ENCODE results near the gene INO80.

DNA sequence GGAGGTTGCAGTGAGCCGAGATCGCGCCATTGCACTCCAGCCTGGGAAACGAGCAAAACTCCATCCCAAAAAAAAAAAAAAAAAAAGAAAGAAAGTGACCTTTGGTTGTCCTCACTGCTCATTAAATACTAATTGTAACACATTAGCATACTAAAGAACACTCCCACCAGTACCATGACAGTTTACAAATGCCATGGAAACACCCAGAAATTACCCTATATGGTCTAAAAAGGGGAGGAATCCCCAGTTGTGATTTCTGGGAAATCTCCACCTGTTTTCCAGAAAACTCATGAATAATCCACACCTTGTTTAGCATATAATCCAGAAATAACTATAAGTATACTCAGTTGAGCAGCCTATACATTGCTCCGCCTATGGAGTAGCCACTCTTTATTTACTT lies 23.5 kb upstream of the INO80 start:
- TF ChIP-seq, protein P1, sequence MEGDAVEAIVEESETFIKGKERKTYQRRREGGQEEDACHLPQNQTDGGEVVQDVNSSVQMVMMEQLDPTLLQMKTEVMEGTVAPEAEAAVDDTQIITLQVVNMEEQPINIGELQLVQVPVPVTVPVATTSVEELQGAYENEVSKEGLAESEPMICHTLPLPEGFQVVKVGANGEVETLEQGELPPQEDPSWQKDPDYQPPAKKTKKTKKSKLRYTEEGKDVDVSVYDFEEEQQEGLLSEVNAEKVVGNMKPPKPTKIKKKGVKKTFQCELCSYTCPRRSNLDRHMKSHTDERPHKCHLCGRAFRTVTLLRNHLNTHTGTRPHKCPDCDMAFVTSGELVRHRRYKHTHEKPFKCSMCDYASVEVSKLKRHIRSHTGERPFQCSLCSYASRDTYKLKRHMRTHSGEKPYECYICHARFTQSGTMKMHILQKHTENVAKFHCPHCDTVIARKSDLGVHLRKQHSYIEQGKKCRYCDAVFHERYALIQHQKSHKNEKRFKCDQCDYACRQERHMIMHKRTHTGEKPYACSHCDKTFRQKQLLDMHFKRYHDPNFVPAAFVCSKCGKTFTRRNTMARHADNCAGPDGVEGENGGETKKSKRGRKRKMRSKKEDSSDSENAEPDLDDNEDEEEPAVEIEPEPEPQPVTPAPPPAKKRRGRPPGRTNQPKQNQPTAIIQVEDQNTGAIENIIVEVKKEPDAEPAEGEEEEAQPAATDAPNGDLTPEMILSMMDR (IDR thresholded peaks at IDR 0.05) = no peak
- TF ChIP-seq POLR2A (IDR thresholded peaks at IDR 0.05; ENCODE audit: low read depth) (no peak), POLR2AphosphoS5 (IDR thresholded peaks at IDR 0.05) (no peak)

All from esophagus muscularis mucosa (tissue), 3 donors.